ENCODE data around the gene CCN5. TPM values are rescaled to one million over a fixed set of nuclear protein-coding genes. Genes with fewer than 3 reads are reported as not detected.

The CCN5 gene
- total RNA-seq, 2 donors from 2014 or later: 62.9 to 64.3 TPM

DNA sequence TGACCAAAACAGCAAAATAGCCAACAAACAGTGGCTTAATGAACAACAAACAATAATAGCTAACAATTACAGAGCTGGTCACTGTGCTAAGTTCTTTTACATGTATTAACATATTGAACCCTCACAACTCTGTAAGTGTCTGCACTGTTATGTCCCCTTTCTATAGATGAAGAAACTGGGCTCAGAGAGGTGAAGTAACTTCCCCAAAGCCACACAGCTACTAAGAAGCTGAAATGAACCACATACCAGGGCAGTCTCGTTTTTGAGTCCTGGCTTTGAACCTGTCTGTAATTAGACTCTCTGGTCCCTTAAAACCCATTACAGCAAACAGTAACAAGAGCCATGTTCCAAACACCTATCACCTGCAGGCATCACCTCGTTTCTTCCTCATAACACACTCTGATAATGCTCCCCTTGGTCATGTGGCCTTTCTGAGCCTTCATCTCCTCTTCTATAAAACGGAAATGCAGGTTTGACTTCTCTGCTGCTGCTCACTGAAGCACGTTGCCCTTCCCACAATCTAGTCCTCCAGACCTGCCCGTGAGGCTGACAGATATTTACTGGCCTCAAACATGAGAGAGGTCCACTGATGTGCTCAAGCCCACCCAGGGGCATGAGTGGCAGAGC is 53.8 kb downstream of the CCN5 start:
- H3K9me3 ChIP-seq: no peaks in the 10 kb centered on the region
- no peaks in the 10 kb centered on the region for H3K36me3 ChIP-seq
- H3K27ac ChIP-seq: no peak overlapping the region
- H3K4me3 ChIP-seq: no peak overlapping the region
- H3K4me1 ChIP-seq (replicated peaks): no peaks in the 10 kb centered on the region
- H3K27me3 ChIP-seq (replicated peaks; ENCODE audit: insufficient read depth): no peaks in the 10 kb centered on the region
- no peak for TF ChIP-seq POLR2AphosphoS5 (IDR thresholded peaks at IDR 0.05)
- TF ChIP-seq POLR2A (IDR thresholded peaks at IDR 0.05): no peak
- TF ChIP-seq, protein P1, sequence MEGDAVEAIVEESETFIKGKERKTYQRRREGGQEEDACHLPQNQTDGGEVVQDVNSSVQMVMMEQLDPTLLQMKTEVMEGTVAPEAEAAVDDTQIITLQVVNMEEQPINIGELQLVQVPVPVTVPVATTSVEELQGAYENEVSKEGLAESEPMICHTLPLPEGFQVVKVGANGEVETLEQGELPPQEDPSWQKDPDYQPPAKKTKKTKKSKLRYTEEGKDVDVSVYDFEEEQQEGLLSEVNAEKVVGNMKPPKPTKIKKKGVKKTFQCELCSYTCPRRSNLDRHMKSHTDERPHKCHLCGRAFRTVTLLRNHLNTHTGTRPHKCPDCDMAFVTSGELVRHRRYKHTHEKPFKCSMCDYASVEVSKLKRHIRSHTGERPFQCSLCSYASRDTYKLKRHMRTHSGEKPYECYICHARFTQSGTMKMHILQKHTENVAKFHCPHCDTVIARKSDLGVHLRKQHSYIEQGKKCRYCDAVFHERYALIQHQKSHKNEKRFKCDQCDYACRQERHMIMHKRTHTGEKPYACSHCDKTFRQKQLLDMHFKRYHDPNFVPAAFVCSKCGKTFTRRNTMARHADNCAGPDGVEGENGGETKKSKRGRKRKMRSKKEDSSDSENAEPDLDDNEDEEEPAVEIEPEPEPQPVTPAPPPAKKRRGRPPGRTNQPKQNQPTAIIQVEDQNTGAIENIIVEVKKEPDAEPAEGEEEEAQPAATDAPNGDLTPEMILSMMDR (IDR thresholded peaks at IDR 0.05): no peak
- WGBS: 29% methylated on average over 5 of the region's 5 CpGs
- no peak for DNase-seq (ENCODE audit: low spot score)
- intact Hi-C loops (cut with DNase I): no loop called here

DNA sequence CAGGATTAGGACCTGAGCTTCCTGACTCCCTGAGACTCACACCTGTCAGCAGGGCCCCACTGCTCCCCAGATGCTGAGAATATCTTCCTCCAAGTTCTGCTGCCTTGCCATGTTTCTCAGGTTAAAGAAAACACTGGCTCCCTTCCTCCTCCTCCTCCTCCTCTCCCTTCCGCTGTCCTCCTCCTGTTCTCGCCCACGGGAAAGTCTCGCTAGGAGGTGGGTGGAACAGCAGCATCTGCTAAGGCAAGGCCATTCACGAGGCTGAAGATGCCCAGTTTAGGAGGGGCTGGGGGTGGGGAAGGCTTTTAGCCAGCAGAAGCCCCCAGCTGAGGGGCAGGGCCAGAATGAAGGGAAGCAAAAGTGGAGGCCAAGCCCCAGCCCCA is 54.3 kb downstream of the CCN5 start:
- Histone ChIP-seq H3K27me3 (replicated peaks; ENCODE audit: insufficient read depth) (no peaks in the 10 kb centered on the region), H3K9me3 (no peaks in the 10 kb centered on the region), H3K4me1 (replicated peaks) (no peaks in the 10 kb centered on the region), H3K4me3 (no peak overlapping the region), H3K36me3 (no peaks in the 10 kb centered on the region), H3K27ac (no peak overlapping the region)
- 36% methylated on average over 5 of the region's 5 CpGs for WGBS
- TF ChIP-seq POLR2AphosphoS5 (IDR thresholded peaks at IDR 0.05): no peak
- no peak for TF ChIP-seq POLR2A (IDR thresholded peaks at IDR 0.05)
- TF ChIP-seq, protein P1 (IDR thresholded peaks at IDR 0.05): no peak
- no peak for DNase-seq (ENCODE audit: low spot score)
- intact Hi-C loops (cut with DNase I): no loop called here

DNA sequence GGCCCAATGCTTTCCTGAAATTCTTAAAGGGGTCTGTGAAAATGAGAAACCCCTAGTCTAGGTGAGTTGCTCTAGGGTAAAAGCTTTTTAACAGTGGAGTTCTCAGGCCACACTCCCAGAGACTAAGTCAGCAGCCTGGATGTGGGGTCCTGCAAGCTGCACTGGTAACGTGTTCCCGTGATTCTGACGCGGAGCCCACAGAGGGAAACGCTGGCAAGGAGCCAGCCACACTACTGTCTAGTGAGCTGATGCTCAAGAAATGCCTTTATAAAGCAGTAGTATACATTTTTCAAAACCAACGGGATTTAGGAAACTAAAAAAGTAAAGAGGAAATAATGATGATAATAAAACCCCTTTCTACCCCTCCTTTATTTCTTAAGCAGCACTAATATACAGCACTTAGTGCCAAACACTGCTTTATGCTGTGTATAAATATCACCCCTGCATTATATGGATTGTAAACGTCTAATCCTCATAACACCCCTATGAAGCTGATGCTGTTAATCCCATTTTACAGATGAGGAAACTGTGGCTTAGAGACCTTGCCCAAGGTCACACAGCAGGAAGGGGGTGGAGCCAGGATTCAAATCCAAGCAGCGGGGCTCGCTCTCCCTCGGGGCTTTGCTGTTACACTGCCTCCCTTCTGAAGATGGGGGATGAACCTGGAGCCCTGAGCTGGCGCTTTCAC is 55.5 kb downstream of the CCN5 start:
- Histone ChIP-seq H3K27me3 (replicated peaks; ENCODE audit: insufficient read depth) (no peaks in the 10 kb centered on the region), H3K9me3 (no peaks in the 10 kb centered on the region), H3K4me3 (no peak overlapping the region), H3K4me1 (replicated peaks) (no peaks in the 10 kb centered on the region), H3K36me3 (no peaks in the 10 kb centered on the region), H3K27ac (no peak overlapping the region)
- intact Hi-C loops (cut with DNase I): no loop called here
- TF ChIP-seq POLR2AphosphoS5 (IDR thresholded peaks at IDR 0.05) (no peak), POLR2A (IDR thresholded peaks at IDR 0.05) (no peak)
- TF ChIP-seq, protein P1 (IDR thresholded peaks at IDR 0.05): no peak
- 56% methylated on average over 11 of the region's 11 CpGs for WGBS
- DNase-seq (ENCODE audit: low spot score): no peak

DNA sequence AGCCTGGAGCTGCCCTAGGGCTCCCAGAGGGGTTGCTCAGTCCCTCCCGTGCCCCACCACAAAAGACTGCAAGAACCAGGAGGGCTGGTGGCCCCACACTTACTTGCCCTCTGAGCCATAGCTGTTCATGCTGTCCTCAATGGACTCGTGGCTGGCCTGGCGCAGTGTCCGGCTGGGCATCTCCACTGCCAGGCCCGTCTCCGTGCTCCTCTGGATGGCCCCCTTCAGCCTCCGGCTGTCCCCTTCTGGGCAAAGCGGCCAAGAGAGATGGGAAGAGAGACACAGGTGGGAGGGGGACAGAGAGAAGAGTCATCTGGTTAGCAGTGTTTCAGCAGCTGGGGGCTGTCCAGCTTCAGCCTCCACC is 56.0 kb downstream of the CCN5 start:
- Histone ChIP-seq H3K27me3 (replicated peaks; ENCODE audit: insufficient read depth) (no peaks in the 10 kb centered on the region), H3K27ac (no peak overlapping the region), H3K36me3 (no peaks in the 10 kb centered on the region), H3K9me3 (no peaks in the 10 kb centered on the region), H3K4me1 (replicated peaks) (no peaks in the 10 kb centered on the region), H3K4me3 (no peak overlapping the region)
- WGBS: 98% methylated on average over 7 of the region's 8 CpGs
- TF ChIP-seq POLR2AphosphoS5 (IDR thresholded peaks at IDR 0.05): no peak
- no peak for TF ChIP-seq POLR2A (IDR thresholded peaks at IDR 0.05)
- TF ChIP-seq, protein P1 (IDR thresholded peaks at IDR 0.05): no peak
- intact Hi-C loops (cut with DNase I): no loop called here
- DNase-seq (ENCODE audit: low spot score): no peak

DNA sequence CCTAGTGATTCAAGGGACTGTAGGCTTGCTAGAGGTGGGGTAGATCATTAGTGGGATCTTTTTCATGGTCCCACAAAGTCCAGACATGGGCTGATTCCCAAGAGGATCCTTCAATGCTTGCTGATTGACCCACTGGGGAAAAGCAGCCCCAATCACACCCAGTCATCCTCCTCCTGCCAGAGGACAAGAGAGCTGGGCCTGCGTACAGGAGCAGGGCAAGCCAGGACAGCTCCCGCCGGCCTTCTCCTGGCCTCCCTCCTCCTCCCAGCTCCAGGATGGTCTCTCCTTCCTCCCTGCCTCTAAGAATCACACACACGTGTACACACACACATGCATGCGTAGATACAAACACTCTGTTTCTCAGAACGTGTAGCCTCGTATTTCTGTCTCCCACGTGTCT is 57.5 kb downstream of the CCN5 start:
- intact Hi-C loops (cut with DNase I): no loop called here
- Histone ChIP-seq H3K4me1 (replicated peaks) (no peaks in the 10 kb centered on the region), H3K4me3 (no peak overlapping the region), H3K9me3 (no peaks in the 10 kb centered on the region), H3K27ac (no peak overlapping the region), H3K27me3 (replicated peaks; ENCODE audit: insufficient read depth) (no peaks in the 10 kb centered on the region), H3K36me3 (no peaks in the 10 kb centered on the region)
- TF ChIP-seq, protein P1 (IDR thresholded peaks at IDR 0.05): no peak
- no peak for TF ChIP-seq POLR2A (IDR thresholded peaks at IDR 0.05)
- TF ChIP-seq POLR2AphosphoS5 (IDR thresholded peaks at IDR 0.05): no peak
- 32% methylated on average over 8 of the region's 8 CpGs for WGBS
- no peak for DNase-seq (ENCODE audit: low spot score)

Measured in prostate gland (tissue), 2 donors.